K562 (cell line): ENCODE results near the gene TMC8. TPM values are rescaled to one million over a fixed set of nuclear protein-coding genes. Genes with fewer than 3 reads are reported as not detected.
A peak's percentile ranks its signal among the peaks of the same experiment; 100 is the strongest.
"Not testable (repeated sequence)": the region's sequence is repeated elsewhere in the genome, so short reads cannot be mapped to it uniquely, and the experiment has no call there.

Experiments
- CTBP1 ChIP-seq: fragments of 450-650 bp; IDR thresholded peaks from 2 replicates; pipeline ENCODE4 v1.6.1; 2016; ENCODE audit warnings: borderline replicate concordance
- EP400 ChIP-seq: fragments of 450-650 bp; IDR thresholded peaks from 2 replicates; pipeline ENCODE4 v1.6.1; 2017; ENCODE audit warnings: antibody characterized with exemption, mild to moderate bottlenecking, moderate library complexity
- ESRRA ChIP-seq: fragments of 450-650 bp; IDR thresholded peaks from 2 replicates; pipeline ENCODE4 v1.6.1; 2014; ENCODE audit warnings: low read depth, mild to moderate bottlenecking, moderate library complexity, borderline replicate concordance
- FOXK2 ChIP-seq, 2 experiments: fragments of 450-650 bp; IDR thresholded peaks in 1 of 2; conservative IDR thresholded peaks in 1 of 2; 2 replicates each; pipeline ENCODE4 v1.6.1; 2016; ENCODE audit warnings: low read depth in 2 of 2, mild to moderate bottlenecking in 1 of 2
- HDAC2 ChIP-seq: fragments of 450-650 bp; IDR thresholded peaks from 2 replicates; pipeline ENCODE4 v1.6.1; 2016; ENCODE audit warnings: mild to moderate bottlenecking
- PRDM10 ChIP-seq: fragments of 450-650 bp; IDR thresholded peaks from 2 replicates; pipeline ENCODE4 v1.6.1; 2018; ENCODE audit not compliant: partially characterized antibody
- RCOR1 ChIP-seq, 2 experiments: IDR thresholded peaks; 2 replicates each; pipeline ENCODE4 v1.6.1; 2012; ENCODE audit warnings: low read depth in 2 of 2, low read length in 2 of 2, borderline replicate concordance in 1 of 2, improper control_type of control experiment in 1 of 2
- TBL1XR1 ChIP-seq, 2 experiments: IDR thresholded peaks; 2 replicates each; pipeline ENCODE4 v1.6.1; 2012; ENCODE audit warnings: improper control_type of control experiment in 2 of 2, low read length in 2 of 2, mild to moderate bottlenecking in 1 of 2
- TOE1 ChIP-seq, 2 experiments: fragments of 450-650 bp in 1 of 2; sonication (generic) in 1 of 2; formaldehyde crosslinking in 1 of 2; IDR thresholded peaks; 2 replicates each; pipeline versions ENCODE4 v1.7.1 to v1.8.0; 2016 to 2022; ENCODE audit warnings: borderline replicate concordance in 2 of 2, mild to moderate bottlenecking in 2 of 2, antibody characterized with exemption in 1 of 2, inconsistent platforms in 1 of 2, low read depth in 1 of 2, missing genetic modification reagents in 1 of 2, moderate library complexity in 1 of 2
- ZBTB2 ChIP-seq: fragments of 450-650 bp; IDR thresholded peaks from 2 replicates; pipeline ENCODE4 v1.6.1; 2016; ENCODE audit warnings: antibody characterized with exemption
- ZNF444 ChIP-seq: fragments of 250-450 bp; sonication (Bioruptor Pico); IDR thresholded peaks from 2 replicates; pipeline ENCODE4 v1.4.0; 2020; ENCODE audit warnings: mild to moderate bottlenecking, moderate library complexity
- ZNF589 ChIP-seq: fragments of 200-800 bp; sonication (Bioruptor generic); IDR thresholded peaks from 2 replicates; pipeline ENCODE4 v1.6.1; 2016; ENCODE audit warnings: low read depth, missing genetic modification characterization, missing compliant biosample characterization
- ZNF766 ChIP-seq: fragments of 200-800 bp; sonication (Bioruptor generic); conservative IDR thresholded peaks from 2 replicates; pipeline ENCODE4 v1.6.1; 2016; ENCODE audit warnings: missing genetic modification characterization, missing compliant biosample characterization
- polyA plus RNA-seq, 8 experiments: library from polyadenylated mRNA; depleted of rRNA in 4 of 8; stranded (reverse) in 5 of 8; unstranded in 3 of 8; fragments of >200 nt; fragmentation: Nextera tagmentation in 2 of 8; fragmentation: Illumina TruSeq in 1 of 8; extraction: Ambion mirVana in 2 of 8; extraction: Trizol in 1 of 8; gene quantifications; 2 replicates each; pipeline versions ENCODE4 v1.2.1 to v1.2.3, GENCODE V29; 2011 to 2014; ENCODE audit warnings: inconsistent platforms in 1 of 8, missing spikeins in 1 of 8
- total RNA-seq, 7 experiments: library from RNA; depleted of rRNA in 6 of 7; stranded (reverse); fragments of >200 nt in 6 of 7; fragmentation: Illumina TruSeq in 2 of 7; extraction: Trizol in 2 of 7; gene quantifications; 2 replicates each; pipeline versions ENCODE4 v1.2.1 to v1.2.3, GENCODE V29; 2011 to 2021; ENCODE audit warnings: low replicate concordance in 1 of 7
- TF ChIP-seq, protein P1 (sequence below), 2 experiments: fragments of 200-800 bp in 1 of 2; sonication (Bioruptor generic) in 1 of 2; sonication (generic) in 1 of 2; formaldehyde crosslinking in 1 of 2; IDR thresholded peaks in 1 of 2; conservative IDR thresholded peaks in 1 of 2; 2 replicates each; pipeline versions ENCODE4 v1.5.0 to v1.6.1; 2016 to 2020; ENCODE audit warnings: missing compliant biosample characterization in 1 of 2, missing genetic modification characterization in 1 of 2, missing genetic modification reagents in 1 of 2
- TF ChIP-seq, protein P2 (sequence below): sonication (generic); formaldehyde crosslinking; IDR thresholded peaks from 2 replicates; pipeline ENCODE4 v1.8.0; 2023; ENCODE audit warnings: mild to moderate bottlenecking, missing genetic modification reagents

Gene TMC8
- total and polyA plus RNA-seq, 9 of the 15 experiments (the other 6 are each of a cell fraction or from before 2014, with no cell fraction given): 0.13 to 10.9 (median 2.8) TPM

DNA sequence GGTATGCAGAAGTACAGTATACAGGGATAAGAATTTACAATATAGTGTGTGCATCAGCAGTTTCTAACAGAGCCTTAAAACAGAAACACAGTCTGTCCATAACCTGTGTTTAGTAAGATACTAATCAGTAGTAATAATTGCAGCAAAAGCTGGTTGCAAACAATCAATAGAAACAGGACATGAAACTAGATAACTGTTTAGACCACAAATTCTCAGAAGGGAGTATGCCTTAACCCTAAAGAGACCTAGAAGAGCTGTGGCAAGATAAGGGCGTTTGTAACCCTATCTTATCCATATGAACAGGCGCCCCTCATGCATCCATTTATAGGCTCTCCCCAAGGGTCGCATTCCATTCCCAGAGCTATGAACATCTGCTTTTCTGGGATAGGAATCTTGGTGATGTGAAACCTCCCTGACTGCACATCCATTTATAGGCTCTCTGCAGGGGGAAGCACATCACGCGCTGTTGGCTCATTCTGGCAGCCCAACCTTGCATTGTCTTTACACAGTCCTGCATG, 48.2 kb upstream of the TMC8 start (continued):
- TF ChIP-seq, protein P1, sequence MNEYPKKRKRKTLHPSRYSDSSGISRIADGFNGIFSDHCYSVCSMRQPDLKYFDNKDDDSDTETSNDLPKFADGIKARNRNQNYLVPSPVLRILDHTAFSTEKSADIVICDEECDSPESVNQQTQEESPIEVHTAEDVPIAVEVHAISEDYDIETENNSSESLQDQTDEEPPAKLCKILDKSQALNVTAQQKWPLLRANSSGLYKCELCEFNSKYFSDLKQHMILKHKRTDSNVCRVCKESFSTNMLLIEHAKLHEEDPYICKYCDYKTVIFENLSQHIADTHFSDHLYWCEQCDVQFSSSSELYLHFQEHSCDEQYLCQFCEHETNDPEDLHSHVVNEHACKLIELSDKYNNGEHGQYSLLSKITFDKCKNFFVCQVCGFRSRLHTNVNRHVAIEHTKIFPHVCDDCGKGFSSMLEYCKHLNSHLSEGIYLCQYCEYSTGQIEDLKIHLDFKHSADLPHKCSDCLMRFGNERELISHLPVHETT (CRISPR knock-in tag; conservative IDR thresholded peaks at IDR 0.05 in 1 of 2, IDR thresholded peaks at IDR 0.05 in 1 of 2): peak in 1 of 2 experiments; percentile 54; a peak in 1 of 4 replicates
- TF ChIP-seq FOXK2 (conservative IDR thresholded peaks at IDR 0.05 in 1 of 2, IDR thresholded peaks at IDR 0.05 in 1 of 2; ENCODE audit: low read depth in 2 of 2): 0 out of 4 replicates have a peak, but pooled peaks of 1 of the 2 experiments have one; percentile 37
- TF ChIP-seq CTBP1: peak; percentile 93
- TF ChIP-seq ZNF589: peak; percentile 50; the same call in 1 of the 2 replicates
- TF ChIP-seq TOE1 (IDR thresholded peaks at IDR 0.05; ENCODE audit: borderline replicate concordance): peak; percentile 15; the same call in 1 of the 2 replicates
- TF ChIP-seq TOE1 (CRISPR knock-in tag; IDR thresholded peaks at IDR 0.05; ENCODE audit: borderline replicate concordance, low read depth): not testable (repeated sequence)
- TF ChIP-seq ZBTB2: peak; percentile 84; the same call in 1 of the 2 replicates
- TF ChIP-seq ZNF444 (CRISPR knock-in tag): 0 out of 2 replicates have a peak, but pooled peaks have one; percentile 52
- TF ChIP-seq ESRRA: 0 out of 2 replicates have a peak, but pooled peaks have one; percentile 47
- peak; percentile 92 for TF ChIP-seq HDAC2
- TF ChIP-seq RCOR1 (IDR thresholded peaks at IDR 0.05; ENCODE audit: borderline replicate concordance in 1 of 2, low read depth in 2 of 2, low read length in 2 of 2): peak; percentile 53 to 60; a peak in 2 of 4 replicates
- TF ChIP-seq ZNF766: peak; percentile 84; the same call in 1 of the 2 replicates
- TF ChIP-seq PRDM10: peak; percentile 24
- TF ChIP-seq, protein P2, sequence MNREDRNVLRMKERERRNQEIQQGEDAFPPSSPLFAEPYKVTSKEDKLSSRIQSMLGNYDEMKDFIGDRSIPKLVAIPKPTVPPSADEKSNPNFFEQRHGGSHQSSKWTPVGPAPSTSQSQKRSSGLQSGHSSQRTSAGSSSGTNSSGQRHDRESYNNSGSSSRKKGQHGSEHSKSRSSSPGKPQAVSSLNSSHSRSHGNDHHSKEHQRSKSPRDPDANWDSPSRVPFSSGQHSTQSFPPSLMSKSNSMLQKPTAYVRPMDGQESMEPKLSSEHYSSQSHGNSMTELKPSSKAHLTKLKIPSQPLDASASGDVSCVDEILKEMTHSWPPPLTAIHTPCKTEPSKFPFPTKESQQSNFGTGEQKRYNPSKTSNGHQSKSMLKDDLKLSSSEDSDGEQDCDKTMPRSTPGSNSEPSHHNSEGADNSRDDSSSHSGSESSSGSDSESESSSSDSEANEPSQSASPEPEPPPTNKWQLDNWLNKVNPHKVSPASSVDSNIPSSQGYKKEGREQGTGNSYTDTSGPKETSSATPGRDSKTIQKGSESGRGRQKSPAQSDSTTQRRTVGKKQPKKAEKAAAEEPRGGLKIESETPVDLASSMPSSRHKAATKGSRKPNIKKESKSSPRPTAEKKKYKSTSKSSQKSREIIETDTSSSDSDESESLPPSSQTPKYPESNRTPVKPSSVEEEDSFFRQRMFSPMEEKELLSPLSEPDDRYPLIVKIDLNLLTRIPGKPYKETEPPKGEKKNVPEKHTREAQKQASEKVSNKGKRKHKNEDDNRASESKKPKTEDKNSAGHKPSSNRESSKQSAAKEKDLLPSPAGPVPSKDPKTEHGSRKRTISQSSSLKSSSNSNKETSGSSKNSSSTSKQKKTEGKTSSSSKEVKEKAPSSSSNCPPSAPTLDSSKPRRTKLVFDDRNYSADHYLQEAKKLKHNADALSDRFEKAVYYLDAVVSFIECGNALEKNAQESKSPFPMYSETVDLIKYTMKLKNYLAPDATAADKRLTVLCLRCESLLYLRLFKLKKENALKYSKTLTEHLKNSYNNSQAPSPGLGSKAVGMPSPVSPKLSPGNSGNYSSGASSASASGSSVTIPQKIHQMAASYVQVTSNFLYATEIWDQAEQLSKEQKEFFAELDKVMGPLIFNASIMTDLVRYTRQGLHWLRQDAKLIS (CRISPR knock-in tag): 0 out of 2 replicates have a peak, but pooled peaks have one; percentile 35
- 0 out of 4 replicates have a peak, but pooled peaks of 1 of the 2 experiments have one; percentile 32 for TF ChIP-seq TBL1XR1 (IDR thresholded peaks at IDR 0.05; ENCODE audit: low read length in 2 of 2)
- peak; percentile 62 for TF ChIP-seq EP400
